HG02840 (cell line): ENCODE results near the gene NOC4L.
"Not testable (repeated sequence)": the region's sequence is repeated elsewhere in the genome, so short reads cannot be mapped to it uniquely, and the experiment has no call there.

Experiments
- ATAC-seq: cut with Tn5 transposase; IDR thresholded peaks from one replicate; pipeline ENCODE4 v1.9.1; 2021; ENCODE audit warnings: mild to moderate bottlenecking, moderate library complexity, moderate number of reproducible peaks; ENCODE audit not compliant: unreplicated experiment, low FRiP score

The NOC4L gene

GRCh38 chr12:132121283-132121682 is 23.0 kb upstream of the NOC4L start:
- ATAC-seq, result no peak

- ATAC-seq, result no peak
Measured at GRCh38 chr12:132123970-132124765, 20.1 kb upstream of the NOC4L start.

DNA sequence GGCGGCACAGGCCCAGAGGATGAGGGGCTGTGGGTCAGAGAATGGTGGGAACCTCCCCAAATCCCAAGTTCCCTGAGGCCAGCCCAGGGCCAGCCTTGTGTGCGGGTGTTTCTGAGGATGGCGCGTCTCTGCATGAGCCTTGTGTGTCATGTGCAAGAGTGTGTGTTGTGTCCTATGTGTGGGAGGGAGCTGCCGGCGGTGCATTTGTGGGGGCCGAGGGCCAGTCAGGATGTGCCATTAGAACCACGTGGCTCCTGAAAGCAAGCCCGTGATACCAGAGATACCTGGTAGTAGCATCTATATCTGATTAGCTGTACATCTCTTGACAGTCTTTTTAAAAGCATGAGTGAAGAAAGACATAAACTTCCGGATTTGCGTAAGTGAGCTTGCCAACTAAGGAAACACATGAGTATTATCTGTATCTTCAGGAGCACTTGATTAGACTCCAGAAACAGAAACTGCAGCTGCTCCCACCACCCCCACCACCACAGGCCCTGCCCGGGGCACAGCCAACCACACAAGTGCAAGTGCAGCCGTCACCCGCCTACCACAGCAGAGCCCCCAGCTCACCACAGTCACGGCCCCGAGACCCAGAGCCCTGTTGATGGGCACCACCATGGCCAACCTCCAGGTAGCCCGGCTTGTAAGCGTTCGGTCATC is 19.4 kb upstream of the NOC4L start:
- ATAC-seq, result no peak

GRCh38 chr12:132125736-132126135 is 18.5 kb upstream of the NOC4L start:
- ATAC-seq, result no peak

DNA sequence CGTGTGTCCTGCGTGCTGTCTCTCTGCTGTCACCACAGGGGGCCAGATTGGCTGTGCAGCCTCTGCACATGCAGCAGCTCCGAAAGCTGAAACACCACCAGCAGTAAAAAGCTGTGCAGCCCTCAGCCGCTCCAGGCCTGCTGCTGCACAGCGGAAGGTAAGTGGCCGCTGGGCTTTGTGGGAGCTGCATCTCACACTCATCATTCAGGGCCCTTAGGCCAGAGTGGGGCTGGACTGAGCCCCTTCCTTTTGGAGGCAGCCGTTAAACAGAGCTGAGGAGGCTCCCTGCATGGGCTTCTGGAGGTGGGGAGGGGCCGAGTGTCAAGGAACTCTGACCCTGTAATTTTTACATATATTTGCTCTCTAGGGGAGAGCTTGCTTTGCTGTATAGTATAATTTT is 17.2 kb upstream of the NOC4L start:
- no peak for ATAC-seq

- no peak for ATAC-seq
Measured at GRCh38 chr12:132129007-132129406, 15.2 kb upstream of the NOC4L start.

GRCh38 chr12:132130690-132131089 is 13.6 kb upstream of the NOC4L start:
- ATAC-seq, result no peak

- ATAC-seq, result no peak
Measured at GRCh38 chr12:132131229-132131628, 13.0 kb upstream of the NOC4L start.

DNA sequence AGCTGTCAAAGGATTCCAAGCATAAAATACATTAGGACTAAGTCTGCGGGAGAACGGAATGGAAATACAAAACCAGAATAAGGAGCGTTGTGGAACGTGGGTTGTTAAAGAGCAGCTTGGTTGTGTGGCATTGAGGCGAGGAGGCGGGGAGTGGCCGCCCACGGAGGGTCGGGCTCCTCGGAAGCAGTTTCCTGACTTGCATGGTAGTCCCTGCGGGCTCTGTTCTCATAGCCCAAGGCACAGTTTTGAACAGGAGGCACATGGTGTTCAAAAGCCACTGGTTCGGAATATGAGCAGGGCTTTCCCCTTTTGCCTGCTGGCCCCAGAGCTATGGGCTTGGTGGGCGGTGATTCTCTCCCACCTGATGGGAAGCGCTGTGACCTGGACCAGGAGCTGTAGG is 12.3 kb upstream of the NOC4L start:
- no peak for ATAC-seq

DNA sequence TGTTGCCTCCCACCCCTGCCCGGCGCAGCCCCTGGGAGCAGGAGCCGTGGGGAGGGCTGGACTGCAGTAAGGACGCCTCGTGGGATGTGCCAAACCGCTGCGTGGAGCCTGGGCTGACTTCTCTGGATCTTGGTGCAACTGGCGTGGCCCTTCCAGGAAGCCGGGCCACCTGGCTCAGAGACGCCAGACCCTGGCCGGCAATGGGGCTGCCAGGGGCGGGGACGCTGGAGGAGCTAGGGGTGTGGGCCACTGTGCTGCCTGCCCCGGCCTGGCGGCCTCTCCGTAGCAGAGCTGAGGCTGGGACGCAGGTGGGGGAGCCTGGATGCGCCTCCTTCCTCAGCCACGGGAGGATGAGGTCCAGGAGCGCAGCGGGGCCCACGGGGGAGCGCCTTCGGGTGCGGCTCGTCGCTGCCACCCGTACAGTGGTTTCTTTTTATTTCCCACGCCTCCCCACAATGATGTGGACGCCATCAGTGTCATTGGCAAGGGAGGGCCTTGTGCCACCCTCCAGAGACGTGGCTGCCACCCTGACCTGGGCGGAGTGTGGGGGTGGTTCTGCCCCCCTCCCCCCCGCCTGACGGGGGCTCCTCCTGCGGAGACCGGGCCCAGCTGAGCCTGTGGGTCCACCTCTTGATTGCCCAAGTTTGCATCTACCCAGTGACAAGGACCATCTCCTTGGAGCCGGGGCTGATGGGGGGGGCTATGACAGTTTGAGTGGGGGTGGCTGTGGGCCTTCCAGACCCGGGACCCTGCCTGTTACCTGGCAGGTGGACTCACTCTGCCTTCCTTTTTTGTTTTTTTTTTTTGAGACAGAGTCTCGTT is 11.4 kb upstream of the NOC4L start:
- no peak for ATAC-seq

DNA sequence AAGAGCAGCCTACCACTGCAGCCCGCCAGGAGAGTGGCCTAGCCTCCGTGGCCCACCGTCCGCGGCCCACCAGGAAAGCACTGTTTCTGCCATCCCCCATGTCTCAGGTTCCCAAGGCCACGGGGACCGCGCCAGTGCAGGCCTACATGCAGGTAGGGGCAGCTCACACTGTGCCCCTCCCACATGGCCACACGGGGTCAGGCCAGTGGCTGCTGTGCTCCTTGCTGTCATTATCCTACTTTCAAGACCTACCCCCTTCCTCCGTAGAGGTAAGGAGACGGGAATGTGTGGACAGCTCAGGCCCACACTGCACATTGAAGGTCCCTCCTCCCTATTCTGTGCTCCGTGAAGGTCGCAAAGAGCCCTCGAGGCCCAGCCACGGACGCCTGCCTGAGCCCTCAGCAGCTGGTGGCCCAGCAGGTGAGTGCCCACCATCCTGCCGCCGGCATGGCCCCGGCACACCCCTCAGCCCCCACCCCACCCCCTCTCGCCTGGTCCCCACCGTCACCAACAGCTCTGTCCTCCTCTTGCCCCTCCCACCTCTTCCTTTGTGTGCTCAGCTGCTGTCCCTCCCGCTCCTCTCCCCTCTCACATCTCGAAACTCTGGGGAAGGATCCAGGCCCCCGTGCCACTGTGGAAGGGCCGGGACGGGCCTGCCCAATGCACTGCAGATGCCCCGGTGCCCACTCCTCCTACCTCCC is 10.2 kb upstream of the NOC4L start:
- no peak for ATAC-seq

- ATAC-seq, result not testable (repeated sequence)
Measured at GRCh38 chr12:132134653-132135183, 9.5 kb upstream of the NOC4L start.

- not testable (repeated sequence) for ATAC-seq
Measured at GRCh38 chr12:132136226-132136625, 8.0 kb upstream of the NOC4L start.

GRCh38 chr12:132137483-132138125 is 6.7 kb upstream of the NOC4L start:
- no peak for ATAC-seq

DNA sequence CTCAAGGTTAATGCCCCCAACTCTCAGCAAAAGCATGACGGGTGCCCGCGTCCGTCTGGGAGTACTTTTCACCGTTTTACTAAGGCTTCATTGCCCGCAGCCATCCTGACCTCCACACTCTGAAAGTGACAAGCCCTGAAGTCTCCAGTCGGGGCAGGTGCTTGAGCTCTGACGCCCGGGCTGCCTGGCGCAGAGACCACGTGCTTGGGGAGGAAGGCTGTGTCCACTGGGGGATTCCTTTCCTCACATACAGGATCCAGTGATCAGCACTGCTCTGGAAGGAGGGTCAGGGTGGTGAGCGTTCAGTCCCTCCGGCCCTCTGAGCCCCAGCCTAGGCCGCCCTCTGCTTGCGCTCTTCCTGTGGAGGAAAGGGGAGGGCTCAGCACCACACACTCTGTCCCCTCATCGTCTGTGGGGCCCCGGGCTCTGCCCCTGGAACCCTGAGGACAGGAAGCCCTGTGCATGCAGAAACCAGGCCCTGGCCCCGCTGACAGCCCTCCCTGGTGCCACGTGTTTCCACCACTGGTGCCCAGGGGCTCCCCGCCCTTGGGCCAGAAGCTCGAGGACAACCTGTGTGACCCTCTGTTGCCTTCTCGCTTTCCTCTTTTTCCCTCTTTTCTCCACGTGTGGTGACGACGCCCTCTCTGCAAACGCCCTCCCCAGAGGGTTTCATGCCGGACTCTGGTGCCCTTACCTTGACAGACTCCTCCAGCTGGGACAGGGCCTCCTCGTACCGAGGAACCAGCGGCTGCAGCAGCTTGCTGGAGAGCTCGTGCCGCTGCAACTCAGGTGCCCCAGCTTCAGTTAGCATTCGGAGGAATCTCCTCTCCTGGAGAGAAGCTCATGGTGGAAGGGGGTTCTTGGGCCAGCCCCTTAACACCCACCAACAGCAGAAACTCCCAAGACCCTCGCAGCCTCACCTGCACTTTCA is 5.1 kb upstream of the NOC4L start:
- ATAC-seq, result no peak

DNA sequence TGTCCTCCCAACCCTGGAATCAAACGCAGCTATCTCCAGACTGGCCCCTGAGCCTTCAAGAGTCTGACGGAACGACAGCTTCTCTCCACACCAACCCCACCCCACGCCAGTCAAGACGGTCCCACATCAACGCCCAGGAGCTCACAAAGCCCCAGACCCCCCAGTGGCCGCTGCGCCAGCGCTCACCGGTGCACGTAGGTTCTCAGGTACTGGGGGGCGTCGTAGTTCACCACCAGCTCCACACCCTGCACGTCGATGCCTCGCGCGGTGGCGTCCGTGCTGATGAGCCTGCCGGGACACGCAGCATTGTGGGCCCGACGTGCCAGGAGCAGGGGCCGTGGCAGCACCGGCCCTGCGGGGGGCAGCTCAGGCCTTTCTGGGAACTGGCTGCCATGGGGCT is 4.3 kb upstream of the NOC4L start:
- no peak for ATAC-seq

DNA sequence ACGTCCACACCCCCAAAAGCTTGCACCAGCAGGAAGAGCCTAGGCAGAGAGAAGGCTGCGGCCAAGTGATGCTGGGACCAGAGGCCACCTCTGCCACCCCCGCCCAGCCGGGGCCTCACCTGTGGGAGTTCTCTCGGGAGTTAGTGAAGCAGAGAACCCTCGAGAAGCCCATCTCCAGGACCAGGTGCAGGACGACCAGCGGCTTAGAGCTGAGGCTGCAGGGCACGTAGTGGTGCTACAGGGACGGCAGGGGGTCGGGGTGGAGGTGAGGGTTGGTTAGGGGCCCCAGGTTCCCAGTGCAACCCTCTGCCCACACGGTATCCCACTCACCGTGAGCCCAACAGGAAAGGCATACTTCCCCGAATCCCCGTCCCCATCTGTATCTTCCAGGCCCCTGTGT is 3.8 kb upstream of the NOC4L start:
- no peak for ATAC-seq

DNA sequence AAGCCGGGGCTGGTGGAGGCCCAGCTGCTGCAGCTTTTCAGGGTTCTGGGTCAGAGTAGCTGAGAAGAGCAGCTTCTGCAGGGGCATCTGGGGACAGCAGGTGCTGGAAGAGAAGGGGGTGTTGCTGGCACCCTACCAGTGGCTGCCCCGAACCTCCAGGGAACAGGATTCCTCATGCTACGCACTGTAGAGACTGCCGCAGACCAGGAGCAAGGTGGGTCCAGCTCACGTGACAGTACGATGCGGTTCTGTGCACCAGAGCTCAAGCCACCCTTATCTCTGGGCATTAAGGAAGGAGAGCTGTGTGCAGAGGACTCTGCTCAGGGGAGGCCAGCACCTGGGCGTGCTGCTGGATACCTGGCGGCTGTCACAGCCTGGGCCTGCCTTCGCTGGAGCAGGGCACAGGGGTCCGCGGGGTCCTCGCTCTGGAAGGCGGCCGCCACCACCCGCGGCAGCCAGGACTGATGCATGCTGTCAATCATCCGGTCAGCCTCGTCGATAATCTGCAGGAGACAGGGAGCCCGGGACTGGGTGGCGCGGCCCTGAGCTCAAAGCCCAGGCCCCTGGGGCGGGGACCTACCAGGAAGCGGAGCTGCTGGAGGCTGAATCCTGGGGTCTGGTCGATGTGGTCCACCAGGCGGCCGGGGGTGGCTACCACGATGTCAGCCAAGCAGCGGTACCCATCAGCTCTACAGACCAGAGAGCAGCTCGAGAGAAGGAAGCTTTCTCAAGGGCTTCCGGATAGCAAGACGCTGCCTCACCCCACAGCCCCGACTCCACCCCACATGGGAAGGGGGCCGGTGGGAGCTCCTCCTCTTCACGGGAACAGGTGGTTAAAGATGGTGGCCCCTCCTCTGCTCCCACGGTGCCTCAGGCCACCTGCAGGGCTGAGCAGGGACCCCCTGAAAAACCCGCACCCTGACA is 3.1 kb upstream of the NOC4L start:
- no peak for ATAC-seq
